Muscle layer of colon (tissue), 2 donors: ENCODE results near the gene MRPL16.

Source experiments
- H3K27ac ChIP-seq: one replicate; pipeline ENCODE4 v1.7.0; 2013; ENCODE audit warnings: low read depth, mild to moderate bottlenecking, low read length, moderate library complexity
- H3K27me3 ChIP-seq, 2 donors: one replicate each; pipeline ENCODE4 v1.7.0; 2013; ENCODE audit warnings: low read length in 2 of 2, mild to moderate bottlenecking in 2 of 2; ENCODE audit not compliant: insufficient read depth in 2 of 2, control insufficient read depth in 1 of 2
- H3K36me3 ChIP-seq: one replicate; pipeline ENCODE4 v1.7.0; 2013; ENCODE audit warnings: mild to moderate bottlenecking, low read length; ENCODE audit not compliant: insufficient read depth
- H3K4me1 ChIP-seq: one replicate; pipeline ENCODE4 v1.7.0; 2013; ENCODE audit warnings: mild to moderate bottlenecking, low read length; ENCODE audit not compliant: insufficient read depth
- H3K4me3 ChIP-seq, 2 donors: one replicate each; pipeline ENCODE4 v1.7.0; 2013; ENCODE audit warnings: low read length in 2 of 2, low read depth in 1 of 2, mild to moderate bottlenecking in 1 of 2, moderate library complexity in 1 of 2
- H3K9ac ChIP-seq: one replicate; pipeline ENCODE4 v1.7.0; 2013; ENCODE audit warnings: low read length
- H3K9me3 ChIP-seq: one replicate; pipeline ENCODE4 v1.7.0; 2013; ENCODE audit warnings: mild to moderate bottlenecking, low read length
- donor health status: abdominal sarcoma.
- donor health status: Adenocarcinoma of cecum.

The MRPL16 gene

DNA sequence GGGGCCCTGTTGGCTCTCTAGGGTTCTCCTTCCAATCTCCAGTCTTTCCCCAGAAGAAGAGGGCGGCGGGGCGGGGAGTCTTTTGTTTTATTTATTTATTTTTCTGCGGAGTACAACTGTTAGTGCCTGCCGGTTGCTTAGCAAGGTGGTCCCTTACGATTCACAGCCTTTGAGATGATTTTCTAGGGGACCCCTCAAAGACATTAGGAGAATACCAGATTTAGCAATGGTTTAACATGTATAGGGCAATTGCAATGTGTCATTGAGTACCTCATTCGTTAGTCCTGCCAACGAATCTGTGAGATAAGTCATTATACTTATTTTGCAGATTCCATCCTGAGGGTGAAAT lies 307 bp upstream of the MRPL16 start:
- Histone ChIP-seq H3K4me1 (no peaks in the 10 kb centered on the region), H3K27me3 (no peaks in the 10 kb centered on the region), H3K9ac (no peak overlapping the region), H3K36me3 (peaks cover 20% of the 10 kb centered on the region), H3K27ac (peak overlapping the region; percentile 90), H3K4me3 (peak overlapping the region; percentile 86 to 99), H3K9me3 (no peaks in the 10 kb centered on the region)

DNA sequence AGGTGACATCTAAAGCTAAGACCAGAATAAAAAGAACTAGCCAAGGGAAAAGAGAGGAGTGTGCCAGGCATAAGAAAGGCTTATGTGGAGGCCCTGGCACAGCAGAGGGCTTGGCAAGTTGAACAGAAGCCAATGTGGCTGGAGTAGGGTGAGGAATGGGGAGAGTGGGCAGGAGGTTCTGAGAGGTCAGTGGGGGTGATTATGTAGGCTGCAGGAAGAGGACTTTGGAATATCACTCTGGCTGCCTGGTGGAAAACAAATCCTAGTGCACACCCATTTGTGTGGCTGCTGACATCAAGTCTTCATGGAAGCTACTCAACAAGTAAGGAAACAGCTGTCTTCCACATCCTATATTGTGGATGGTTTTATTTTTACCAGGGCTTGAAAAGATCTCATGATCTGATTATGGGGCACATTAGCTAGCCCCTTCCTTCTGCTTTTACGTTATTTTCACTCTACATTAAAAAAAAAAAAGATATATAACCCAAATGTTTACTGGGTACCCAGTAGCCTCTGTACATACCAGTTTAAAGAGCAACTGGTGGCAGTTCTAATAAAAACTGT lies 3.4 kb downstream of the MRPL16 start:
- Histone ChIP-seq H3K4me1 (peaks cover 2% of the 10 kb centered on the region), H3K36me3 (peaks cover 37% of the 10 kb centered on the region), H3K4me3 (no peak overlapping the region), H3K27me3 (no peaks in the 10 kb centered on the region), H3K9ac (no peak overlapping the region), H3K9me3 (no peaks in the 10 kb centered on the region), H3K27ac (no peak overlapping the region)

DNA sequence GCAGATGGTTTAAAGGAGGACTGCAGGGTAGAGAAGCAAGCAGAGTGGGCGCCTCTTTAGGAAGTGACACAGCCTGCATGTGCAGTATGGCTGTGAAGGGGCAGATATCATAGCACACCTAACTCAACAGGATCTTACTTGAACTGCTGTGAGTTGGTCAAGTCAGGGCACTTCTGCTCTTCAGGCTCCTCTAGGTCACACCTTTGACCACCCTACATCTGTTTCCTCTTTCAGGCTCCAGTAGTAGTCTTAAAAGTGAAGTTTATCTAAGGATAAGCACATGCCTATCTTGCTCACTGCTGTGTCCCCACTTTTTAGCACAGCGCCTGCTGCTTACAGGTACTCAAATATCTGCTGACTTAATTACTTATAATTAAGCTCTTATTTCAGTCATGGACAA lies 6.5 kb downstream of the MRPL16 start:
- H3K9ac ChIP-seq, result no peak overlapping the region
- peaks cover 4% of the 10 kb centered on the region for H3K4me1 ChIP-seq
- H3K27ac ChIP-seq, result no peak overlapping the region
- peaks cover 47% of the 10 kb centered on the region for H3K36me3 ChIP-seq
- H3K9me3 ChIP-seq, result no peaks in the 10 kb centered on the region
- no peaks in the 10 kb centered on the region for H3K27me3 ChIP-seq
- no peak overlapping the region for H3K4me3 ChIP-seq

DNA sequence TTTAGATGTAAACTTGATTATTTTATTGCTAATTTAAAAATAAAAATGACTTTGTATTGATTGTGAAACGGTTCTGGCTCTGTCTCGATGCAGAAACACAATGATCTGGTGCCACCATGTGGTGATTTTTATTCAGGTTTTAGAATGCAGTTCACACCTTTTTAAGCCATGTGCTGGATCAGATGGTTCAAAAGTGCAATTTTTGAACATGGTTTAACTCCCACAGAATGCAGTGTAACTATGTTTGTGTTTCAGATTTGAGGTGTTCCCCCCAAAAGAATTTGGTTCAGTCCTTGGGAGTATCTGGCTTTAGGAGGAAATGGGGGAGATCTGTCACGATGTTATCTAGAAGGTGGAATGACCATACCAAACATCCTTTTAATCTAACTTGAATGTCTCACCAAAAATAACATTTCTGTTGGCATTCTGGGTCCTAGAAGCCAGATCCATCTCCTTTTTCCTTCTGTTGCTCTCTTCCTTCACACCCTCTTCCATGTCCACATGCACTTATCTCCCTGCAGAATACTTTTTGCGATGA lies 7.9 kb downstream of the MRPL16 start:
- H3K27me3 ChIP-seq, result no peaks in the 10 kb centered on the region
- peaks cover 46% of the 10 kb centered on the region for H3K36me3 ChIP-seq
- no peak overlapping the region for H3K4me3 ChIP-seq
- H3K4me1 ChIP-seq, result peaks cover 4% of the 10 kb centered on the region
- H3K9ac ChIP-seq, result peak overlapping the region; percentile 4
- H3K9me3 ChIP-seq, result no peaks in the 10 kb centered on the region
- no peak overlapping the region for H3K27ac ChIP-seq

DNA sequence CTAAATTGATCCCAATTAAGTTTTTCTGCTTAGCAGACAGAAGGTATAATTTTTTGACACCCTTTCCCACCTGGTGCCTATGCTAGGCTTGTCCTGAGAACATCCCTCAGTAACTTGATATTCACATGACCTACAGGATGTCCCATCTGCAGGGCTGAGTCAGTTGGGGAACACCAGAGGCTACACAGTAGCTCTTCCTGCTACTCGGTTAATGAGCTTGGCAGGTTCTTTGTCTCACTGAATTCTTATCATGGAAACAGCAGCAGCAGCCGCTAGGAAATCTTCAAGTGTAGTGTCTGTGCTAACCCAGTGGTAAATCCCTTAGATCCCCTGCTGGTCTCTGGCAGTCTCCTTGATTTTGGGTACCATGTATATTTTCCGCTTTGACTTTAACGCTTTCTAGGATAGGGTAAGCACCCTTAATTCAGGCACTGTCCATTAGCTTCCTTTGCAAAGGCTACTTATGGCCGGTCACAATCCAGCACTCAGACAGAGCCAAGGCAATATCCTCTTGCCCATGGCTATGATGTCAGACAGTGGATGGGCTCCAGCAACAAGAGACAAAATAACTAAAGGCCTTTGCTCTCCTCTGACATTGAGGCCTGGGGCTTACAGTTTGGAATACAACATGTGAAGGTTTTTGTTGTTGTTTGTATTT lies 8.5 kb downstream of the MRPL16 start:
- H3K27me3 ChIP-seq, result no peaks in the 10 kb centered on the region
- peaks cover 4% of the 10 kb centered on the region for H3K4me1 ChIP-seq
- no peaks in the 10 kb centered on the region for H3K9me3 ChIP-seq
- H3K27ac ChIP-seq, result no peak overlapping the region
- H3K9ac ChIP-seq, result peak overlapping the region; percentile 4
- peaks cover 46% of the 10 kb centered on the region for H3K36me3 ChIP-seq
- H3K4me3 ChIP-seq, result no peak overlapping the region

DNA sequence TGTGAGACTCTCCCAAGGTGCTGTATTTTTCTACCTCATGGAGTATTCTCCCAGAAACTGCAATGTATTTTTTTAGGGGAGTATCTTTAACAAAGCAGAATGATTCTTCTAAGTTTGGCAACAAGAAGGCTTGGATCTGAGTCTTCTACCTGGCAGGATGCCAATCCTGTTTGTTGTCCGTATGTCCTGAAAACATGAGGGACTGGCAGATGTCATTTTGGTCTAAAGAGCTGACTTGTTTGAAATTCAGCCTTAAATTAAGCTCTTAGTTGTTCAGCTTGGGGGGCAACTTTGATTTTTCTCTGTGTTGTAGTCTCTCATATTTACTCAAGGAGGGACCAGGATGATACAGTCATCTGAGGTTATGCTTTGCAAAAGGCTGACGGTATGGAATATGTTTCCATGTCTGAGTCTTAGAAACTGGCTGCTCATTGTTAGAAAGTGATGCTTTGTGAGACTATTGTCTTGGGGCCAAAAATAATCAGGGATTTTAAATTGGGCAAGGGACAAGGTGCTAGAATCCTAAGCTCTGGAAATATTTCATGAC lies 9.3 kb downstream of the MRPL16 start:
- Histone ChIP-seq H3K4me1 (peaks cover 4% of the 10 kb centered on the region), H3K36me3 (peaks cover 42% of the 10 kb centered on the region), H3K4me3 (no peak overlapping the region), H3K27ac (no peak overlapping the region), H3K9ac (no peak overlapping the region), H3K27me3 (no peaks in the 10 kb centered on the region), H3K9me3 (no peaks in the 10 kb centered on the region)

DNA sequence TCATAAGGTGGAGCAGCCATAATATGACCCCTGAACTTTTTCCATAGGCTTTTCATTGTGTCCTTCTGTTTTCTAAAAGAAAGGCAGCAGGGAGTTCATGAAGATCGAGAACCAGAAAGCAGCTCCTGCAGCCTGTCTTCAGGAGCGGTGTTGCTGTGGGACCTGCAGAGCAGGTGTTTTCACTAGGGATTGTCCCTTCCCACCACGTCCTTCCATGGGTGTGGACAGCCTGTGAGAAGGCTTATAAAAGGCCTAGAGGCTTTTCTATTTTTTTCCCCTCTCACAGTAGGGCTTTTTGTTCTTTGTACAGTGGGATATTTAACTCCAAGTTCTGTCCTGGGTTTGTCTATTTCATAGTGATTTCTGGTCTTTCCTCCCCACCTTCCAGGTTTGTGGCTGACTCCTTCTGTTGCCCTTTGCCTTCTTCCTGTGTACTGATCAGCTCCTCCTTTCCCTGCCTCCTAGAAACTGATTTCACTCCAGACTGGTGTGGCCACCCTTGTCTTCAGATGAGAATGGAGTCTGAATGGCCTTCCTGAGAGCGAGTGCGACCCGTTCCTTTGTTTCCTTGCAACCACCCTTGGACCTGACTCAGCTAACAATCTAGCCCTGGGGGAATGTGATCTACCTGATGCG lies 10.1 kb downstream of the MRPL16 start:
- H3K27me3 ChIP-seq, result no peaks in the 10 kb centered on the region
- no peak overlapping the region for H3K27ac ChIP-seq
- peaks cover 43% of the 10 kb centered on the region for H3K36me3 ChIP-seq
- no peak overlapping the region for H3K4me3 ChIP-seq
- no peaks in the 10 kb centered on the region for H3K9me3 ChIP-seq
- no peak overlapping the region for H3K9ac ChIP-seq
- peaks cover 4% of the 10 kb centered on the region for H3K4me1 ChIP-seq

DNA sequence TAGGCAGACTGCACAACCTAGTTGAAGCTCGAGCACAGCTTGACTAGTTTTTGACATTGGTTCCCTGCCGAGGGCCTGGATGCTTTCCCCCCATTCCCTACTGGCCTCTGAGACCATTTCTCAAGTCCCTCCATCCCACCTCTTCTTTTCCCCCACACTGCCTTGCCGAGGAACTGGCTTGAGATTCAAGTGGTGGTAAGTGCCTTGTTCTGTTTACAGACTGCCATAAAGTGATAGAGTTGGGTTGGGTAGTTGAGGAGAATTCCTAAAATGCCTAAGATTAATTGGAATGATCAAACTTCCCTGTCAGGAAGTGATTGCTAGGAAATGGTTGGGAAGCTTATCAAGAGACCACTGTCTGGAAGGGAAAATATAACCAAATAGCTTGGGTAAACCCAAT lies 16.2 kb downstream of the MRPL16 start:
- no peaks in the 10 kb centered on the region for H3K9me3 ChIP-seq
- no peak overlapping the region for H3K27ac ChIP-seq
- H3K4me1 ChIP-seq, result no peaks in the 10 kb centered on the region
- no peak overlapping the region for H3K9ac ChIP-seq
- no peaks in the 10 kb centered on the region for H3K27me3 ChIP-seq
- H3K36me3 ChIP-seq, result peaks cover 53% of the 10 kb centered on the region
- H3K4me3 ChIP-seq, result no peak overlapping the region

GRCh38 chr11:59792507-59792906 lies 18.1 kb downstream of the MRPL16 start:
- Histone ChIP-seq H3K9me3 (no peaks in the 10 kb centered on the region), H3K9ac (no peak overlapping the region), H3K4me1 (no peaks in the 10 kb centered on the region), H3K27me3 (no peaks in the 10 kb centered on the region), H3K36me3 (peaks cover 48% of the 10 kb centered on the region), H3K4me3 (no peak overlapping the region), H3K27ac (no peak overlapping the region)

DNA sequence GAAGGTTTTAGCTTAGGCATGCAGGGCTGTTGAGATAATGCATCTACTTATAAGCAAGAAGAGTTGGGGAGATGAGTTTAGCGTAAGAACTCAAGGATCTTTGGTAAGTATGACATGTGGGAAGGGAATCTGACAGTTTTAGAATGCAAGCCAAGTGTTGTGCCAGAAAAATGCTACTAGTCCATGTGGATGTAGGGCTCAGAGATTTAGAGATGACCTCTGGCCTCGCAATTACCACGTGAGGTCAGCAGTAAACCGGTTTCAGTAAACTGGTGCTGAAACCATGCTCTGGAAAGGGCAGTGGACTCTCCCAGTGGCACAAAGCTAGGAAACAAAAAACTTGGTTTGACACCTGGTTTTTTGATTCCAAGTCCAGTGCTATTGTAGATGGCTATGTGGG lies 18.9 kb downstream of the MRPL16 start:
- Histone ChIP-seq H3K36me3 (peaks cover 43% of the 10 kb centered on the region), H3K27ac (no peak overlapping the region)

GRCh38 chr11:59787816-59788215 lies 22.8 kb downstream of the MRPL16 start:
- H3K27me3 ChIP-seq, result no peaks in the 10 kb centered on the region
- H3K36me3 ChIP-seq, result peaks cover 14% of the 10 kb centered on the region
- no peak overlapping the region for H3K9ac ChIP-seq
- H3K9me3 ChIP-seq, result no peaks in the 10 kb centered on the region
- no peak overlapping the region for H3K4me3 ChIP-seq
- no peak overlapping the region for H3K27ac ChIP-seq
- H3K4me1 ChIP-seq, result no peaks in the 10 kb centered on the region

More for the DNA sequence above, 18.9 kb downstream of the MRPL16 start:
- Histone ChIP-seq H3K9ac (no peak overlapping the region), H3K27me3 (no peaks in the 10 kb centered on the region), H3K4me3 (no peak overlapping the region), H3K4me1 (no peaks in the 10 kb centered on the region), H3K9me3 (no peaks in the 10 kb centered on the region)
